Stromal cell of bone marrow (primary cell): ENCODE measurements around the gene BTBD3.

ENCODE experiments used
- DNase-seq: peaks from one replicate; pipeline ENCODE4 v3.0.0-alpha.2; 2012; ENCODE audit warnings: low read depth

The BTBD3 gene

DNA sequence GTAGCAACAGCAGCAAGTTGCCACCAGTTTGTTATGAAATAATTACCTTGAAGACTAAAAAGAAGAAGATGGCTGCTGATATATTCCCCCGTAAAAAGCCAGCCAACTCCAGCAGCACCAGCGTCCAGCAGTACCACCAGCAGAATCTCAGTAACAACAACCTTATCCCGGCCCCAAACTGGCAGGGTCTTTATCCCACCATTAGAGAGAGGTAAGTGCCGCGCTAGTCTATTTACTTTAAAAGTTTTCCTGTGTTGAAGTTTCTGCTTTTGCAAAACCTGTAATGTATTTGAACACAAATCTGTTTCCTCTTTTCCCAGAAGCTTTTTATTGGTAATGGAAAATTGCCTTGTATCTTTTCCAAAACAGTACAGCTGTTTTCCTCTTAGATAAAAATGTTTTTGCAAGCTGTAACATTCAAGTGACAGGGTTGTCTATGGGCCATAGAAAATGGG is 725 bp downstream of the BTBD3 start:
- no peak for DNase-seq

DNA sequence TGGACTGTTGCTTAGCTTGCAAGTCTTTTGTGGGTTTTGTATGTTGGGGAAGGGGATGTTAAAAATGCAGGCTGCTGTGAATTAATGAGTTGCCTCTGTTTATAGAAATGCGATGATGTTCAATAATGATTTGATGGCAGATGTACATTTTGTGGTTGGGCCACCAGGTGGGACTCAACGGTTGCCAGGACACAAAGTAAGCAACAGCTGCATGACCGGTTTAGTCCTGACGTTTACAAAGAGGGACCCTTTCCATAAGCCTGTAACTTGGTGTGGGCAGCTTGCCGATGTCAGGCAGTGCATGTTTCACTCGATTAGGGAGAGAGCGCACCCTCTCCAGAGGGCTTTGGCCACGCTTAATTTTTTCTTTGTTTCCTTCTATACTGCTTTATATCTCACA is 1.3 kb downstream of the BTBD3 start:
- DNase-seq = no peak

- DNase-seq = no peak
Observed at GRCh38 chr20:11919581-11919980, 1.9 kb downstream of the BTBD3 start.

DNA sequence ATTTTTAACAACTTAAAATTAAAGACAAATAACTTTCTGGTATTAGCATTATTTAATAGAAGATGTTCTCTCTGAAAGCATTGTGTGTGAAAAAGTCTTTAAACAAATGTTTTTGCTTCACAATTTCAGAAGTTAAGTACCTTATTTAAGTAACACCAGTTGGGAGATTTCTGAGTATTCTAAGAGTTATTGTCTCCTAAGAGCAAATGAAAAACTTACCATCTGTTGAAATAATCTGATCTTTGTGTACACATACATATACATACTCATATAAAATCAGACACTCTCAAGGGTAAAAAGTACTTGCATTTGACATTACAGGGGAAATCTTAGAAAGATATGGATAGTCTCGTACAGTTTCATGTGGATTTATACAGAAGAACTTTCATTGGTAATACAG is 2.4 kb downstream of the BTBD3 start:
- DNase-seq = no peak

DNA sequence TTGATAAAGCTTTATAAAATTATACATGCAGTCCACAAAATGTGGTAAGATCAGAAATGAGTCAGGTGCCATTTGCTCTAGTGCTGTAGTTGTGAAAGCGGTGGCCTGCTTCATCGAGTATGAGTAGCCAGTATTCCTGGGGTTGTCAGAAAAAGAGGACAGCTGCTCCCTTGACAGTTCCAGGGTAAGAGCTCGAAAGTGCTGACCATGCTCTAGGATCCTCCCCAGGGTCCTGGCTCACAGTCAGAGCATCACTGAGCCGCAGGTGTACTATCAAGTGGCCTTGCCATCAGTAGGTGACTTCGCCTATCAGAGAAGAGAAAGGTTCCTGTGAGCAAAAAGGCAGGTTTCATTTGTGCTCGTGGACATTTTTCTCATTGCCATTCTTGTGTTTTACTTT is 3.6 kb downstream of the BTBD3 start:
- no peak for DNase-seq

DNA sequence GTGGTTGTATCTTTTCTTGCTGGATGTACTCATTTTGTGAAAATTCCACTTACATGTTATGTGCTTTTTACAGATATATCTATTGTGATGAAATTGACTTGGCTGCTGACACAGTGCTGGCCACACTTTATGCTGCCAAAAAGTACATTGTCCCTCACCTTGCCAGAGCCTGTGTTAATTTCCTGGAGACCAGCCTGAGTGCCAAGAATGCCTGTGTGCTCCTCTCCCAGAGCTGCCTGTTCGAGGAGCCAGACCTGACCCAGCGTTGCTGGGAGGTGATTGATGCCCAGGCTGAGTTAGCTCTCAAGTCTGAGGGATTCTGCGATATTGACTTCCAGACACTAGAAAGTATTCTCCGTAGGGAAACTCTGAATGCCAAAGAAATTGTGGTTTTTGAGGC is 4.9 kb downstream of the BTBD3 start:
- no peak for DNase-seq

GRCh38 chr20:11924923-11925322 is 7.2 kb downstream of the BTBD3 start:
- no peak for DNase-seq

- DNase-seq = no peak
Observed at GRCh38 chr20:11926292-11926998, 8.8 kb downstream of the BTBD3 start.

DNA sequence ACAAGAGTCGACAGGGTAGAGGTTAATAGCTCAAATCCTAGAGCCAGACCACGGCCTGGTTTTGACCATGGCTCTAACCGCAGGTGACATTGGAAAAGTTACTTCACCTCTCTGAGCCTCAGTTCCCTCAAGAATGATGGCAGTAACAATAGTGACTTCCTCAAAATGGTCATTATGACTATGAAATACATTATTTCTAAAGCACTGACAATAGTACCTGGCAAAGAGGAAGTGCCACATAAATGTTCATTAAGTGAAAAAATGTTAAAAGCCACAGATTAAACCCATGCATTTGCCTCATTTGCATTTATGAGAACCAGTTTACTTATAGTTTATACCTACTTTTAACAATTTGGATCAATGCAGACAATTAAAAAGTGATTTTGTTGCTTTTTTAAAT is 12.3 kb downstream of the BTBD3 start:
- DNase-seq = no peak

- DNase-seq = no peak
Observed at GRCh38 chr20:11935212-11936154, 17.8 kb downstream of the BTBD3 start.

DNA sequence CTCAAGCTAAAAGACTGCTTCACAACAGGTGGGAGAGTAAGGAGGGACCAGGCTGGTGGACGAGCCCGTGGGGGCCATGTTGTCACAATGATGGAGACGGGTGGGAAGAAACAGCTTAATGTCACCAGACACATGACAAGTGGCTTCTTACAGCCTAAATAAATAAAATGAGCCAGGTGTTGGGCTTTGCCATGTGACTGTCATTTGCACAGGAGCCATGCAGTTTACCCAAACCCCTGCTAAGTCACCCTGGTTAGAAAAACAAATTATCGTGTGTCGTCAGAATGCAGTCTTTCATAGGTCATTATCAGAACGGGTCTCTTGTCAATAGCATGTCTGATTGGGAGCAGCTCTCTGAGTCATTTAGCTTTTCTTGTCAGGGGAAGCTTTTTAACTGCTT is 18.5 kb downstream of the BTBD3 start:
- no peak for DNase-seq

GRCh38 chr20:11937230-11937629 is 19.5 kb downstream of the BTBD3 start:
- no peak for DNase-seq

GRCh38 chr20:11941593-11942246 is 24.0 kb downstream of the BTBD3 start:
- DNase-seq = no peak

DNA sequence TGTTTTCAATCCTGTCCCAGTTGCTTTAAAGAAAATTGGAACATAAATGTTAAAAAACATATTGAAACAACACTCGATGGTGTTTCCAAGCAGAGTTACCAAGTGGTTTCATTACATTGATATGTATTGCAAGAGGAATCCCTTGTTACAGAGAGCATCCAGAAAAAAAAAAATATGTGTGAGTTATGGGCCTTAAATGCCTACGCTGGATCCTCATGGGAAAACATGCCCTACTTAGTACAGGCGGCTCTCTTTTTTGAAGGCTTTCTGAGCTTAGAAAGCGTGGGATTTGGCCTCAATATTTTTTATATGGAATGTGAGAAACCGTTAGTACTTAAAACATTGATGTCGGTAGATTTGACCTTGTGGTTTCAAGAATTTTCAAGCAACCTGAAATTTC is 26.1 kb downstream of the BTBD3 start:
- DNase-seq = no peak

DNA sequence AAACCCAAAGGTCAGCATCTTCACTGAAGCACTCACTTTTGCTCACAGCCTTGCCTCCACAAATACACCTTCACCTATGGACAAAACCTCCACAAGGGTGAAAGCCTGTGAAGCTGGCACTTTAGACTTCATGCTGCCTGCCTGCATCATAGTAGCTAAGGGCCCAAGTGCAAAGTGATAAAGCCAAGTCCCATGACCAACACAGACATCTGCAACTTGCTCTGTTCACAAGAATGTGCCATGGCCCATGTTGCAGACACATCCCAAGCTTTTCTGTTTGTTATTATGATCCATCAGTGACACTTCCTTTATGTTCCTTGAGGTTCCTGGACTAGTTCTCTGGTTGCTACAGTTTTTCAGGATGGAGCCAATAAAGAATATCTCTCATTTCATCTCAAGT is 31.1 kb downstream of the BTBD3 start:
- no peak for DNase-seq

DNA sequence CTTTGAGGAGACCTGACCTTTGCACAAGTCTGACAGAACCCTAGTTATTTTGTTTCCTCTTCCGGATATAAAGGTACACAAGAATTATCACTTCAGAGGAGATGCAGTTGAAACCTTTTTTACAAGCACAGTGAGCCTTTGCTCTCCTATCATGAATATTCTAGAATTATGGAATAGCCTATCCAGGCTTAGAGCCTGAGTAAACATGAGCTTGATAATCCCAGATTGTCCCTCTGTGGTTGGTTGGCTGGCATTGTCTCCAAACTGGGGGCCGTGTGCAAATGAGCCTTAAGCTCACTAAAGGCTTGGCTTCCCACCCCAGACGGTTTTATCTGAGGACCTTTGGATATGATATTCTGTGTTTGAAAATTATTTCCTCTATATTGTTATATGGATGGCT is 32.0 kb downstream of the BTBD3 start:
- DNase-seq = no peak

DNA sequence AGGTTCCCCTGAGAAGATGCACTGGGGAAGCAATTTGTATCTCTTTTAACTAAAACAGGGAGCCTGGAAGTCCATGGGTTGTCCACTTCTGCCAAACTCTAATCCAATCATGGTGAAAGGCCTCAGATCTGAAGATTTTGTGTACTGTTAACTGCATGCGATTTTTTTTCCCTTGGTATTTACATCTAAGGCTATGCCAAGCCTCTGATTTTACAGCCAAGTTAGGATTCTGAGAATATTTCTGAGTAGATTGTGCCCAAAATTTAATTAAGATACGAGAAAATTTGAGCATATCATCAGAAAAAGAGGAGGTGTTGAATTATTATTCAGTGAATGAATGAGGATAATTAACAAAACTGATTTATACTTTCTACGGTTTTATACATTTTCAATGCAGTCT is 34.0 kb downstream of the BTBD3 start:
- DNase-seq = no peak

GRCh38 chr20:11952639-11953038 is 34.9 kb downstream of the BTBD3 start:
- no peak for DNase-seq

- DNase-seq = no peak
Observed at GRCh38 chr20:11957911-11958310, 40.2 kb downstream of the BTBD3 start.

DNA sequence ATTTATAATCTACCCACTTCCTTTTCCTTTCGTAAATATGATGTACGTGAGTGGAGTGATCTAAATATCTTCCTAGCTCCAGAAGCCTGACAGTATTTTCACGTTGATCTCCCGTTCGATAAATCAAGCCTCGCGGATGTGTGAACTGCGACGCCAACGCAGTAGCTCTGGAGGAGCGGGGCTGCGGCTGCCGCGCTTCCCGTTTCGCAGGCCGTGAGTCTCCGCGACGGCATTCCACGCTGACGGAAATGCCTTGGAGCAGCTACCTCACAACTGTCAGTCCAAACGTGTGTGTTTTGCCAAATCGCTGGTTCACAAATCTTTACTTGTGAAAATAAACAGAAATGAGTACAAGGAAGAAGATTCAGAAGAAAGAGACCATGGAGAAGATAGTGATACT is 41.2 kb downstream of the BTBD3 start:
- no peak for DNase-seq

DNA sequence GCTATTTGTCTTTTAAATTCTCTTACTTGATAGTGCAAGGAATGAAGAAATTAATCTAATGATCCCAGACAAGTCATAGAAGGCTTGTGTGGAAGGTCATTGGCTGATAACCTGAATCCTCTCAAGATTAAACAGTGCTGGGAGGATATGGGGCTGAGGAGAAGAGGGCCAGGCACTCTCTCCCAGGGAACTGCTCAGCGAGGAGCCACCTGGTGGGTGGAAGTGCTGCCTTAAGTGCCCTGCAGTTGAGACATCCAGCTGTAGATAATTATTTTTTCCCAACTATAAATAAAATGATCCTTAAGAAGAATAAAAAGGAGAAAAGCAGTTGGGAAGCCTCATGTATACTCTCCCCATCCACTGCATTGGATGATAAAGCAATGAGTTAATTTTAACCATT is 47.9 kb downstream of the BTBD3 start:
- no peak for DNase-seq

GRCh38 chr20:11966186-11966585 is 48.5 kb downstream of the BTBD3 start:
- no peak for DNase-seq
